Measurements from ENCODE around the gene ZCCHC18.
A peak's percentile ranks its signal among the peaks of the same experiment; 100 is the strongest.
"Not testable (repeated sequence)": the region's sequence is repeated elsewhere in the genome, so short reads cannot be mapped to it uniquely, and the experiment has no call there.

ZCCHC18 gene

DNA sequence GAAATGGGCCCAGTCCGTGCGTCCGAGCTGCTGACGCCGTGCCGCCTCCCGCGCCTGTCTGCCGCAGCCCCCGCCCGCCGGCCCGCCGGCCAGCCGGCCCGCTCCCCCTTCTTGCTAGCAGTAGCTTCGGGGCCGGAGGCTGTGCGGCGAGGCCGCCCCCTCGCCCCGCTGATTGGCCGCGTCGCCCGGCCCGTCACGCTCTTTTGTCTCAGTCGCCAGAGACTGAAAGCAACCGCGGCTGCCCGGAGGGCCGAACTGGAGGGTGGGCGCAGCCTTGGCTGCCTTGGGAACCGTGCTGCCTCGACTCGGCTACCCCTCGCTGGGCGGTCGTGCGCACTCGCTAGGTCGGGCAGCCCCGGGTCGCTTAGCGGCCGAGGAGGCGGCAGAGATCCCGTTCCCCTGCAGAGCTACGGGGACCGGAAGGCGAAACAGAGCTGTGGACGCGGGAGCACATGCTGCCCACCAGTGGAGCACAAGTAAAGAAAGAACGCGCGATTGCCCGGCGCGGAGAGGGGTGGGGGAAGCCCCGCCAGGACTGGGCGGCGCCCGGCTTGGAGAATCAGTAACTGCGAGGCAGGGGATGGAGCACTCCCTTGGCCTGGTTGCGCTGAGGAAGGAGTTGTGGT, at the start of gene ZCCHC18:
Gene ZCCHC18, plus strand, starts transcription at position 198 of the 626 bp plus-strand sequence. CDS start 1,589 bp downstream, outside the sequence.
- peak in 2 of 3 experiments; percentile 1 to 27 for DNase-seq (ENCODE audit: low read depth in 3 of 3)

DNA sequence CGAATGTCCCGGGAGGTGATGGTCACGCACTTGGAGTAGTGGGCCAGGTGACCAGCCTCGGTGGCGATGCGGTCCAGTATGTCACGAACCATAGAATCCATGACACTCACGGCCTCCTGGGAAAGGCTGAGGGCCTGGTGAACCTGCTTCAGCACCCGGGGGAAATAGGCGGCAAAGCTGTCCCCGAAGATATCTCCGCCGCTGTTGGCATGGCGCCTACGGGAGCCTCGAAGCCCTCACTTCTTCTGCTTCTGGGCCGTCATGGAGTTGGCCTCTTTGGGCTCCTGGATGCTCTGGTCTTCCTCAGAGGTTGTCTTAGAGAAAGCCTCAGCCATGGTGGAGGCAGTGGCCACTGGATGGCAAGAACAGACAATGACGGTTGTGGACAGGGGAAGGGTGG, 49.7 kb upstream of the ZCCHC18 start:
- DNase-seq (ENCODE audit: low read depth in 3 of 3): not testable (repeated sequence)

DNA sequence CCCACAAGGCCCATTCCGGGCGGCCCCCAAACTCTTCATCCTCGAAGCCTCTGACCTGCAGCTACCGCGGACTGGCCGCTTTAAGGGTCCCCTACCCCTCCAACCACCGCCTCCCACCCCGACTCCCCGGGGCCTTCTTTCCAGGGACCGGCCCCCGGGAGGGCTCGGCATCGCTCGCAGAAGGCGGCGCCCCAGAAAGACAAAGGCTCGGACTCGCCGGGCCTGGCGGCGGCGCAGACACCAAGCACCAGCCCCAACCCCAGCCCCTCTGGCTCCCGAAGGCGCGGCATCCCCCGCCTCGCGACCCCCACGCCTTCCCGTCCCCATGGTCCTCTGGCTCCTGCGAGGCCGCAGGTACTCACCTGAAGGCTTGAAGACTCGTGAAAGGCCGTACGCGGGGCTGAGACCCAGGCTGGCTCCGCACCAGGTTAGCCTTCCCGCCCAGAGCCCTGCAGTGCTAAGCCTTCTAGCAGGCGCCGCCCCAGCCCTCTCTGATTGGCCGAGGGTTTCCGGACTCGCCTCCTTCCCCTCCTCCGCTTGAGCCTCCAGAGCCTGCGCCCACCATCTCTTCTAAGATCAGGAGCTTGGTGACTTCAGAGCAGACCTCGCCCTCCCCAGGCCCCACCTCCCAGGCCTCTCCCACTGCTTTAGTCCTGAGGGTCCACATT, 36.4 kb upstream of the ZCCHC18 start, which contains the start of gene TMSB15C:
Gene TMSB15C, minus strand, starts transcription at position 459 of the 668 bp plus-strand sequence.
- DNase-seq (ENCODE audit: low read depth in 3 of 3): not testable (repeated sequence)

DNA sequence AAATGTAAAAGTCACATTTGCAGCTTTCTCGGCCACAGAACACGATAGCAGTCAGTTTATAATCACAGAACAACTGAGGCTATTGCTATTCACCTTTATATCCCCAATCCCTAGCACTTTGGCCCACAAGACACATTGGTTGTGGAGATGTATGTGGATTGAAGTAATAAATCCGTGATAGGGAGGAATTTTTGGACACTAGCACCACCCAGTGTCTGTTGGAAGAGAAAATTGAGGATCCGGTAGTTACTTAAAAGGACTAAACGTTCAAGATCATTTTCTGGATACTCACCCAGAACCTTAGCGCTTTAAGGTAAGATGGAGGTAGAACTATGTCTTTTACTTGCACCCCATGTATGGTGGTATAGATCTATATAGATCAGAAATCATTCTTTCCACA, 34.5 kb upstream of the ZCCHC18 start:
- DNase-seq (ENCODE audit: low read depth in 3 of 3): not testable (repeated sequence)

DNA sequence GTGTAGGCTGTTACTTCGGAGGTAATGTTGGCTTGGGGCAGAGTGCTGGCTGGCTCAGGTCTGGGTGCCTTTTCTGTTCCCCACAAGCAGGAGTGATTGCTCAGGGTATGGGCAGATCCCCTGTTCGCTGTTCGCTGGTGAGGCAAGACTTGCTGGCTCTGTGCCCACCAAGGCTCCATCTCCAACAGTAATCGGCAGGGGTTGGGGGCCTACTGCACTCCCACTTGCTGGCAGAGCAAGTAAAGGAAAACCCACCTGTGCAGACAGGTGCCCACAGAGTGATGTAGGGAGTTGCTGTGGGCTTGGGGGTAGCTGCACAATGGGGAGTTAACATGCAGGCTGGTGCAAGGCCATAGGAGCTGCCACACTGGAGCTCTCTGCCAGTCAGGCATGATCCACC, 28.3 kb upstream of the ZCCHC18 start:
- DNase-seq (ENCODE audit: low read depth in 3 of 3): no peak

DNA sequence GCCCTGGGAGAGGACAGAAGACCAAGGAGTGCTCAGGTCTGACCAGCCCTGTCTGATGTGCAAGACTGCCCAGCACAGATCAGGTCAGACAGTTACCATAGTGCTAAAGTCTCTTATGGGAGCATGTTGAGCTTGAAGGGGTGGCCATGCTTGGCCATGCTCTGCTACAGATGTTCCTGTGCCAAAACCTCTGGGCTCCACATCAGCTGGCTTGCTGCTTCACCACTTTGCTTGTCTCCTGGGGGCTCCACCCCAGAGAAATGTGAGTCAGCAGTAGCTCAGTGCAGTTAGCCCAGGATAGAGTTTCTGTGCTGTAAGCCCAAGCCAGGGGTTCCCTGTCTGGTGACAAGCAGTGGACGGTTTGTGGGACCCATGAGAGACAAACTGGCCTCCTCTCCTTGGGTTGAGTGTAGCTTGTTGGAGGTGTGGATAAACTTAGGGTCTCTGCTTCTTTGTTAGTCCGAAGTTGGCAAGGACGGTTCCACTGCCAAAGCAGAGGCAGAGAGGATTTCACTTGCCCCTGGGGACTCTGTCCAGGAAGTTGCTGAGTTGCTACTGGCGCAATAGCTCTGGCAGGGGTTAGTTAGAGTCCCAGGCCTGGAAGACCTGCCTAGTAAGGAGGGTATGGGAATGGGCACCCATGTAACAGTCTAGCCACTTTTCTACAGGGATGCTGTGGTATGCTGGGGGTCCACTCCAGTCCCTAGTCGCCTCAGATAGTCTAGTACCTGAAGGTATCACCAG, 27.6 kb upstream of the ZCCHC18 start:
- no peak for DNase-seq (ENCODE audit: low read depth in 3 of 3)

DNA sequence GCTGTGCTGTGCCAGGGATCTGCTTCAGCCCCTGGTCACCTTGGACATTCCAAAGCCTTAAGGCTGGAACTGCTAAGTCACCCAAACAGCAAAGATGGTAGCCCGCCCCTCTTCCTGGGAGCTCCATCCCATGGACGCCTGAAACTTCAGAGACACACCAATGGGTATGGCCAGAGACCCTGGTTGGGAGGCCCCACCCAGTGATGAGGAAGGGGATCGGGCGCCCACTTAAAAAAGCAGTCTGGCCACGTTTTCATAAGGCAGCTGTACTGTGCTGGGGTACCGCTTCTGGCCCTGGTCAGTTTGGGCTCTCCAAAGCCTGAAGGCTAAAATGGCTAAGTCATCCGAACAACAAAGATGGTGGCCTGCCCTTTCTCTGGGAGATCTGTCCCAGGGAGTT, 26.8 kb upstream of the ZCCHC18 start:
- no peak for DNase-seq (ENCODE audit: low read depth in 3 of 3)

DNA sequence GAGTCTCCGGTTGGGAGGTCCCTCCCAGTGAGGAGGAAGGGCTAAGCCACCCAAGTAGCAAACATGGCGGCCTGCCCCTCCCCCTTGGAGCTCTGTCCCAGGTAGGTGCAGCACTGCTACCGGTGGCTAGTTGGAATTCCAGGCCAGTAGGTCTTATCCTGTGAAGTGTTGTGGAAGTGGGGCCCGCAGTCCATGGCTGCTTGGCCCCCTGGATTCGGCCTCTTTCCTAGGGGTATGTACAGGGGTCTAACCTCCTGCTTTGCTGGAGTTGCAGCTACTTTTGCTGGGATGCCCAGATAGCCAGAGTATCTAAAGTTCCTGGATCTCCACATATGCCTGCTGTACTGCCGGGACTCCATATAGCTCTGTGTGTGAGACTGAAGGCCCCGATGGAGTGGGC, 26.4 kb upstream of the ZCCHC18 start:
- no peak for DNase-seq (ENCODE audit: low read depth in 3 of 3)

DNA sequence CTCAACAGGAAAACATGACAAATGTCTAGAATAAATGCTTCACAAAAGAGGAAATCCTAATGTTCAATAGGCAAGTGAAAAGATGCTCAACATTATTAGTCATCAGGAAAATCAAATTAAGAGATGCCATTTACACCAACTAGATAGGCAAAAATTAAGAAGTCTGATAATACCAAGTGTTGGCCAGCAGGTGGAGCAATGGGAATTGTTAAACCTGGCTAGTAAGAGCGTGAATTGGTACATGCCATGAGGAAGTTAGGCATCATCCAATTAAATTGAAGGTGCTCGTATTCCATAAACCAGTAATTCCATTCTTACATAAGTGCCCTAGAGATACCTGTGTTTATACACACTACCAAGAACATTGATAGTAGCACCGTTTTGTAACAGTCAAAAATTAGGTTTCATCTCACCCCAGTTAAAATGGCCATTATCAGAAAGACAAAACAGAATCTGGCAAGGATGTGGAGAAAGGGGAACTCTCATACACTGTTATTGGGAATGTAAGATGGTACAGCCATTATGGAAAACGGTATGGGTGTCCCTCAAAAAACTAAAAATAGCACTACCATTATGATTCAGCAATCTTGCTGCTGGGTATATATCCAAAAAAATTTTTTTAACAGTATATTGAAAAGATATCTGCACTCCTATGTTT, 14.0 kb upstream of the ZCCHC18 start:
- DNase-seq (ENCODE audit: low read depth in 3 of 3): peak in 1 of 3 experiments; percentile 23

DNA sequence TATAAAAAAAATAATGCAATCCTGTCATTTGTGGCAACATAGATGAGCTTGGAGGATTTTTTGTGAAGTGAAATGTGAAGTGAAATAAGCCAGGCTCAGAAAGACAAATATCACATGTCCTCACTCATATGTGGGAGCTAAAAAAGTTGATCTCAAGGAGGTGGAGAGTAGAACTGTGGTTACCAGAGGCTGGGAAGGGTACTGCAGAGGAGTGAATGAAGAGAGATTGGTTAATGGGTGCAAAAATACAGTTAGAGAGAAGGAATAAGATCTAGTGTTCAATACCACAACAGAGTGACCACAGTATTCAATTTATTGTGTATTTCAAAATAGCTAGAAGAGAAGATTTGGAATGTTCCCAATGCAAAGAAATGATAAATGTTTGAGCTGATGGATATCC, 13.4 kb upstream of the ZCCHC18 start:
- no peak for DNase-seq (ENCODE audit: low read depth in 3 of 3)

DNA sequence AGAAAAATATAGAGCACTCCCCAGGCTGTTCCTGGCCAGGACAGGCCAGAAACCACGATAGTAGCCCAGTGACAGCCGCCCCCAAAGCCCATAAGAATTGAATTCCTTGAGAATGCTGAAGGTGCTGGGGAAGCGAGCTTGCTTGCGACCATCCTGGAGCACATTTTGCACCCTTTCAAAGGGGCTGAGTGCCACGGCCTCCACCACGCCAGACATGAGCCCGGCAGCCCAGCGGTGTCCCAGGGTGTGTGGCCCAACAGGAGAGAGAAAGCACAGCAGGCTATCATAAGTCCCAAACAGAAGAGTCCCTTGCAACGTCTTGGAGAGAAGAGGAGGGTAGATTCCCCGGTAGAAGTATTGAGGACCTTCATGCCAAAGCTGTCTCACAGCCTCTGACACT, 7.6 kb upstream of the ZCCHC18 start:
- DNase-seq (ENCODE audit: low read depth in 3 of 3): no peak

DNA sequence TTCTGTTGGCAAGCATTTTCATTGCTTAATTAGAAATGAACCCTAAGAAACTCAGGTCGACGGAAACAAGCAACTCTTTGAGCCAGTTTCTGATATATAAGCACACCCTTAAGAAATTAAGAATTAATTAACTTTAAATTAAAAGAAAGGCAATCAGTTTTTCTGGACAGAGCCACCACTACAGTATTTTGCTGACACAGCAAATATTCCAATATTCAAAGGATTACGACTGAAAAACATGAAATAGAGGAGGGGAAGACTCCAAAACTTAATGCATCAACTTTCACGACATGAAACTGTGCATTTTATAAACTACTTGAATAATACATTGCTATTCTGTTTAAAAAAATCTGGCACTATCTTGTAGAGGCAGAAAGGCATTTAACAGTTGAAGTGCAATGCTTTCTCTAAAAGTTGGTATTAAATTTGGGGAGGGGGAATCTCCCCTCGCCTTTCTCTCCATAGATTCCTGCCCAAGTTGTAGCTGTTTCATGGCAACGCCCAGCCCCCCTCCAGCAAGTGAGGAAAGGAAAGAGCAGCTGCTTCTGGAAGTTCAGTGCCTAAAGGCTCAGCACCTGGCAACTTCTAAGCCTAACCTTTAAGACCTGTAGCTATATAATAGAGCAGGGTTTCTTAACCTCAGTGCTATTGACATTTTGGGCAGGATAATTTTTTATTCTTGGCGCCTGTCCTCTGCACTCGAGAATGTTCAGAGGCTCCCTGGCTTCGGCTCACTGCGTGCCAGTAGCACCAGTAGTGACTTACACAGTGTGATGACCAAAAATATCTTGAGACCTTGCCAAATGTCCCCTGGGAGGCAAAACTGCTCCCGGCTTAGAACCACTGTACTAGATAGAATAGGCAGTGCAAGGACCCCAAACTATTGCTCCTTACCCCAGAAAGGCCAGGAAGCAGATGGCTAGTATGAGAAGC, 6.7 kb upstream of the ZCCHC18 start:
- DNase-seq (ENCODE audit: low read depth in 3 of 3): no peak

DNA sequence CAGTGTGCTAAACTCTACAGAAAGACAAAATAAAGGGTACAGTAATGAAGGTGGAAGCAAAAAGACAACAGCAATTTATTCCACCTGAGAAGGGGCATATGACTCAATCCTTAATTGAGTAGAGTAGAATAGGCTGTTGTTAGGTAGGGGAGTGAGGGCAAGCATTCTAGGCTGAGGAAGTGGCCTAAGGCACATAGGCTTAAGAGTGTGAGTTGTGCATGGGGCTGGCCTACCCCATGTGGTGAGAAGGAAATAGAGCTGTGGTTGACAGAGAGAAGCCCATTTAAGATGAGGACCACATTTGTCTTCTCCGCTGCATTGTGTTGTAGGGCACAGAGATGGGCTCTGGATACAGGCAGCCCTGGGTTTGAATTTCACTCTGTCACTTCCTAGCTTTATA, 3.4 kb upstream of the ZCCHC18 start:
- DNase-seq (ENCODE audit: low read depth in 3 of 3): no peak

DNA sequence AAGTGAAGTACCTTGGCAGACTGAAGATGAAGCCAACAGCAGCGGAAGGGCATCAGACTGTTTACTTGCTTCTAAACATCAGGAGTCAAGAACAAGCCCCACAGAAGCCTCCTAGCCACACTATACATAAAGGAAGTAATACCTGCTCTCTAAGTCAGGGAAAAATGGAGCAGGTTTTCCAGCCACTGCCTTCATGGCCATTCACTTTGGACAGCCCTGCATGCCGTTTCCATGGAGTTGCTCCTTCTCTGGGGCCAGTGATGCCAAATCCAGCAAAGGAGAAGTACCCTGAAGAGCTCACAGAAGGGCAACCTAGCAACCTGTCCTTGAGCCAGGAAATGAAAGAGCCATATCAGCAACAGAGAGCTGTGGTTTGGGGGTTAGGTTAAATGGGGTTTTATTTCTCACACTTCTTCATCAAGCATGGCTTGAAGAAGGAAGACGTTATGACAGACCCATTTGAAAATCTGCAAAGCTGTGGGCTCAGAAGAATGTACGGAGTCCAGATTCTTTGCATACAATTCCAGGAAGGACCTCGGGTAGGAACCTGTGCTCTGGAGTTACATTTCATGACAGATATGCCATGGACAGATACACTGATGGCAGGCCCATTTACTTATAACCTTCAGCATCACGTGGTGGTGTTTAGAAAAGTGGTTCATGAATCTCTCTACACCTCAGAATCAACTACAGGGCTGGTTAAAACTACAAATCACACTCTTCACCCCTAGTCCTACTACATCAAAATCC, 1.7 kb upstream of the ZCCHC18 start:
- DNase-seq (ENCODE audit: low read depth in 3 of 3): not testable (repeated sequence)

DNA sequence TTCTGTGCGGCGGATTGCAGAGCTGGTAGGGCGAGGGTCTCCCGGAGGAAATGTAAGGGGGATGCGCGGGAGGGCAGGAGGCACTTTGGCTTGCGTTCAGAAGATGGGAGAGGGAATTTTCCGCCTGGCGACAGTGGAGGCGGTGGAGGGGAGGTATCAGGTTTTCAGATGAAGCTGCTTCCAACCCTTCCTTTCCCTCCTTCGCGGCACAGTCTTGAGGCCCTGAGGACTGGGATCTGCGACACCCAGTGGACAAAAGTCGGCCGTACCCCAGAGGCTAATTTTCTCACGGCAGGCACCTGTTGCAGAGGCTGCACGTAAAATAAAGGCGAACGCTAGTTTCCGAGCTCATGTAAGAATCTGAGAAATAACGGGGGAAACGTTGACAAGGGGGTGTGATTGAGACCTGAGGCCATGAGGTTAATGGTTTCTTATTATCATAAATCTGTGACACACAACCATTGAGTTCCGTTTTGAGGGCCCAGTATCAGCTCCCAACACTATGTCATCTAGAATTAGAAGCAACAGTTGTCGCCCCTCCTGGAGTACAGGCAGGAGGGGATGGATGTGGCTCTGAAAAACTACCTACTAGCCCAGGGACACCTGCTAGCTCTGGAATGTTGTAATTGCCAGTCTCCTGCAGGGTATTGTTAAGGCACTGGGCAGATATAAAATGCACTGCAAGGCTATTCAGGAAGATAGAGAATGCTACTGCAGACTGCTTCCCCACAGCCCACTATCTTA, 1.1 kb downstream of the ZCCHC18 start:
- peak; percentile 3 to 48 (median 8) for DNase-seq (ENCODE audit: low read depth in 3 of 3)

DNA sequence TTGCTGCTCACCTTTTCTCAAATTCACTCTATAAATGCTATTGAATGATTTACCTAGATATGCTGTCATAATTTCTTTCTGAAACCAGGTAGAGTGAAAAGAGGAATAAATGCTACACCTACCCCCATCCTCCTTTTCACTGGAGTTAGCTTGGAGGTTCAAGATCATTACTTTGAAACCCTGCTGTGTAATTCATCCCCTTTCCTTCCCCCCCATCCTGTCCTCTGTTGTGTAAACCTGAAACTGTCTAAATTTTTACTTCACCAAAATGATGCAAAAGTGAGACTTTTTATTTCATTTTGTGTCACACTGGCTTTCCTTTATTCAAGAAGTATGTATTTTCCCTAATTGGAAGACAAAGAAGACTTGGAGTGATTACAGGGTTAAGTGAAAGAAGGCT, 5.4 kb downstream of the ZCCHC18 start:
- DNase-seq (ENCODE audit: low read depth in 3 of 3): no peak

DNA sequence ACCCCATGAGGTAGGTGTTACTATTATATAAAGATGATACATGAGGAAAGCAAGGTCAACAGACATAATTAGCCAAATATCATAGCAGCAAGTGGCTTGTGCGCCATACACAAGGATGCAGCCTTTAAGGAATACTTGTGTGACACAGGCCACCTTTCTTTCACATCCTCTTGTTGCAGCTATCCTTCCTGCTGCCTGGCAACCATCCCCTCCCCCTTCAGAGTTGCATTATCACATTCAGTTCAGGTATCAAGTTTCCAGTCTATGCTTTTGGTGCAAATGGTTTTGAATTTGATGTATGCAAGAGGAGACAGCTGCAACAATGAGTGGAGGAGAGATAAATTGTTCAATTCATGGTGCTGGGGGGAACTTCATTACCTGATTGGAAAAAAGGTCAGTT, 6.4 kb downstream of the ZCCHC18 start:
- no peak for DNase-seq (ENCODE audit: low read depth in 3 of 3)

DNA sequence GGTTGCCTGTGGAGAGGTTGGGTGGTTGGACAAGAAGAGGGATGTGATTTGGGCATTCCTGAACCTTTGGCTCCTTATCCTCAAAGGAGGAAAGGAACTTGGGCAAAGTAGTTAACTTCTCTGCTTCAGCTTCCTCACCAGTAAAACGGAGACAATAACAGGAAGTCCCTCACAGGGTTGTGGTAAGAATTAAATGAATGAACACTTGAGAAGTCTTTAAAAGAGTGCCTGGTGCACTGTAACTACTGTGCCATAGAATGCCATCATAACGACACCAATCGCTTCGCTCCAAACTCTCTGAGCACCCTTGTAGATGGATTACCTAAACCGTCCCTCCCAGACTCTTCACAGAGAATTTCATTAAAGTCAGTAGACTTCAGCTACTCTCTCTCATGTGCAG, 10.5 kb downstream of the ZCCHC18 start:
- DNase-seq (ENCODE audit: low read depth in 3 of 3): no peak

DNA sequence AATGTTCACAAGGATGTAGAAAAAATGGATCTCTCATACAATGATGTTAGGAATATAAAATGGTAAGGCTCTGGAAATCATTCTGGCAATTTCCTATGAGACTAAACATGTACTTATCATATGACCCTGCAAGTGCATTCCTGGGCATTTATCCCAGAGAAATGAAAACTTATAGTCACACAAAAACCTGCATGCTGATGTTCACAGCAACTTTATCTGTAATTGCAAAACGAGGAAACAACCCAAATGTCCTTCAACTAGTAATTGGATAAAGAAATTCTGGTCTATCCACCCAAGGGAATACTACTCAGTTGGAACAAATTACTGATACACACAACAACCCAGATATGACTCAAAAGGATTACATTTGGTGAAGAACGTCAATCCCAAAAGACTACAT, 14.5 kb downstream of the ZCCHC18 start:
- no peak for DNase-seq (ENCODE audit: low read depth in 3 of 3)

DNA sequence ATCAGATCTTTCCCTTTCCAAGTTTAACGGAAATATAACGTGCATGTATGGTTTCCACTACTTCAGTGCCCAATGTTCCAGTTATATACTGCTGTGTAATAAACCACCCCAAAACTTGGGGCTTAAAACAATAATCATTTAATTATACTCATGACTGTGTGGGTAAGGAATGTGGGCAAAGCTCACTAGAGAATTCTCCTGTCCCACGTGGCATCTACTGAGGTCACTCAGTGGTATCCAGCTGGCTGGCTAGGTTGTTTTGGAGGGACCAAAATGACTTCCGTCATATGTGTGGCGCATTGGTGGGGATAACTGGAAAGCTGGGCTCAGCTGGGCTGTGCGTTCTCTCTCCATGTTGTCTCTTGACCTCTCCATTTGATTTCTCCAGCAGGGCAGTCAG, 18.5 kb downstream of the ZCCHC18 start:
- no peak for DNase-seq (ENCODE audit: low read depth in 3 of 3)
